GM23248 (cell line): ENCODE data around the gene SPINT1. TPM values are rescaled to one million over a fixed set of nuclear protein-coding genes. Genes with fewer than 3 reads are reported as not detected.

Experiments used
- DNase-seq: peaks from one replicate; pipeline ENCODE4 v3.0.0-alpha.2; 2015
- H2AFZ ChIP-seq: fragments of 200-600 bp; sonication (generic); 2 replicates; pipeline ENCODE4 v1.6.1; 2016; ENCODE audit warnings: antibody characterized with exemption
- H3F3A ChIP-seq: fragments of 200-600 bp; sonication (generic); 2 replicates; pipeline ENCODE4 v1.6.1; 2016; ENCODE audit warnings: mild to moderate bottlenecking, antibody characterized with exemption, mixed run types; ENCODE audit not compliant: insufficient read depth
- H3K27ac ChIP-seq: fragments of 200-600 bp; sonication (generic); 2 replicates; pipeline ENCODE4 v1.5.1; 2016; ENCODE audit warnings: mild to moderate bottlenecking
- H3K27me3 ChIP-seq: fragments of 200-600 bp; sonication (generic); replicated peaks from 2 replicates; pipeline ENCODE4 v1.6.1; 2016; ENCODE audit warnings: mild to moderate bottlenecking; ENCODE audit not compliant: insufficient read depth
- H3K36me3 ChIP-seq: fragments of 200-600 bp; sonication (generic); 2 replicates; pipeline ENCODE4 v1.6.1; 2016; ENCODE audit warnings: low read depth, mild to moderate bottlenecking
- H3K4me1 ChIP-seq: fragments of 200-600 bp; sonication (generic); 2 replicates; pipeline ENCODE4 v1.6.1; 2016; ENCODE audit warnings: mild to moderate bottlenecking; ENCODE audit not compliant: insufficient read depth
- H3K4me2 ChIP-seq: fragments of 200-600 bp; sonication (generic); one replicate; pipeline ENCODE4 v1.6.1; 2016; ENCODE audit warnings: mild to moderate bottlenecking; ENCODE audit not compliant: unreplicated experiment
- H3K4me3 ChIP-seq: fragments of 200-600 bp; sonication (generic); 2 replicates; pipeline ENCODE4 v1.5.1; 2016; ENCODE audit warnings: mild to moderate bottlenecking
- H3K79me2 ChIP-seq: fragments of 200-600 bp; sonication (generic); 2 replicates; pipeline ENCODE4 v1.6.1; 2016; ENCODE audit warnings: mild to moderate bottlenecking; ENCODE audit not compliant: insufficient read depth
- H3K9ac ChIP-seq: fragments of 200-600 bp; sonication (generic); 2 replicates; pipeline ENCODE4 v1.6.1; 2016; ENCODE audit warnings: mild to moderate bottlenecking
- H3K9me2 ChIP-seq: fragments of 200-600 bp; sonication (generic); 2 replicates; pipeline ENCODE4 v1.6.1; 2016; ENCODE audit warnings: mixed run types, mild to moderate bottlenecking, moderate library complexity; ENCODE audit not compliant: insufficient read depth
- H3K9me3 ChIP-seq: fragments of 200-600 bp; sonication (generic); one replicate; pipeline ENCODE4 v1.6.1; 2017; ENCODE audit warnings: low read depth
- H4K20me1 ChIP-seq: fragments of 200-600 bp; sonication (generic); 2 replicates; pipeline ENCODE4 v1.6.0; 2016; ENCODE audit not compliant: insufficient read depth
- EZH2 ChIP-seq: fragments of 200-600 bp; sonication (generic); IDR thresholded peaks from 2 replicates; pipeline ENCODE4 v1.6.1; 2018; ENCODE audit warnings: antibody characterized with exemption, mild to moderate bottlenecking; ENCODE audit not compliant: insufficient read depth, poor library complexity, severe bottlenecking
- EZH2phosphoT487 ChIP-seq: fragments of 200-600 bp; sonication (generic); IDR thresholded peaks from 2 replicates; pipeline ENCODE4 v1.6.1; 2018; ENCODE audit warnings: antibody characterized with exemption, moderate library complexity, mild to moderate bottlenecking, low read depth; ENCODE audit not compliant: insufficient read depth
- WGBS, 2 experiments: methylation state at CpG; one replicate each; pipeline ENCODE4 v1.1.6; 2015 to 2017; ENCODE audit warnings: low lambda C conversion rate in 2 of 2, low coverage in 1 of 2; ENCODE audit errors: missing lambda C conversion rate in 2 of 2; 5-methylcytosine and 5-hydroxymethylcytosine counted together
- in situ Hi-C: fragments of 300-500 bp; cut with MboI; formaldehyde crosslinking; loops from 2 replicates; pipeline ENCODE4 v1.15.0; 2020
- polyA plus RNA-seq: library from polyadenylated mRNA; unstranded; fragments of >200 nt; fragmentation: Nextera tagmentation; extraction: Ambion mirVana; gene quantifications from 2 replicates; pipeline ENCODE4 v1.2.1, GENCODE V29; 2016
- total RNA-seq: library from RNA; depleted of rRNA; stranded (reverse); fragments of >200 nt; shearing (Covaris generic); gene quantifications from 2 replicates; pipeline ENCODE4 v1.2.3, GENCODE V29; 2014

The SPINT1 gene
- total and polyA plus RNA-seq, 2 experiments from 2014 or later, result 0.19 to 7.8 TPM

GRCh38 chr15:40843261-40843884 lies 475 bp upstream of the SPINT1 start:
- no peaks in the 10 kb centered on the region for H3K36me3 ChIP-seq
- H3K9ac ChIP-seq, result no peak overlapping the region
- no peak overlapping the region for H3K4me3 ChIP-seq
- 22 to 26% methylated on average over 30 to 34 of the region's 34 CpGs for WGBS, 2 experiments
- H3F3A ChIP-seq, result no peaks in the 10 kb centered on the region
- no peak overlapping the region for H3K27ac ChIP-seq
- H3K4me1 ChIP-seq, result no peaks in the 10 kb centered on the region
- no peaks in the 10 kb centered on the region for H3K9me2 ChIP-seq
- H4K20me1 ChIP-seq, result no peaks in the 10 kb centered on the region
- DNase-seq, result no peak
- H3K27me3 ChIP-seq, result peaks cover 13% of the 10 kb centered on the region; the same call in 1 of the 2 replicates
- no peak for TF ChIP-seq EZH2
- no peak for TF ChIP-seq EZH2phosphoT487
- in situ Hi-C loops, result no loop called here
- H2AFZ ChIP-seq, result no peak overlapping the region
- H3K4me2 ChIP-seq, result no peak overlapping the region
- H3K9me3 ChIP-seq, result no peaks in the 10 kb centered on the region
- no peaks in the 10 kb centered on the region for H3K79me2 ChIP-seq

GRCh38 chr15:40844696-40845030 lies 815 bp downstream of the SPINT1 start:
- Histone ChIP-seq H2AFZ (peak overlapping the region; percentile 51), H3K27ac (no peak overlapping the region), H3K9me3 (no peaks in the 10 kb centered on the region), H3K4me2 (peak overlapping the region; percentile 30), H3K4me1 (no peaks in the 10 kb centered on the region), H3K27me3 (peaks cover 13% of the 10 kb centered on the region; the same call in 1 of the 2 replicates), H3K4me3 (peak overlapping the region; percentile 43), H3F3A (no peaks in the 10 kb centered on the region), H4K20me1 (no peaks in the 10 kb centered on the region), H3K79me2 (no peaks in the 10 kb centered on the region), H3K9me2 (no peaks in the 10 kb centered on the region), H3K36me3 (no peaks in the 10 kb centered on the region), H3K9ac (no peak overlapping the region)
- in situ Hi-C loops, result no loop called here
- TF ChIP-seq EZH2phosphoT487 (no peak), EZH2 (peak; percentile 29)
- WGBS, 2 experiments, result 2 to 3% methylated on average over 19 to 28 of the region's 28 CpGs
- peak; percentile 42 for DNase-seq

GRCh38 chr15:40845036-40845435 lies 1.2 kb downstream of the SPINT1 start:
- TF ChIP-seq EZH2 (no peak), EZH2phosphoT487 (no peak)
- no peaks in the 10 kb centered on the region for H3K9me2 ChIP-seq
- no peaks in the 10 kb centered on the region for H3F3A ChIP-seq
- H3K27ac ChIP-seq, result no peak overlapping the region
- peaks cover 13% of the 10 kb centered on the region; the same call in 1 of the 2 replicates for H3K27me3 ChIP-seq
- H3K4me1 ChIP-seq, result no peaks in the 10 kb centered on the region
- H3K4me2 ChIP-seq, result peak overlapping the region; percentile 30
- H3K79me2 ChIP-seq, result no peaks in the 10 kb centered on the region
- peak overlapping the region; percentile 43; the same call in 1 of the 2 replicates for H3K4me3 ChIP-seq
- no peak for DNase-seq
- H4K20me1 ChIP-seq, result no peaks in the 10 kb centered on the region
- in situ Hi-C loops, result no loop called here
- H3K36me3 ChIP-seq, result no peaks in the 10 kb centered on the region
- H2AFZ ChIP-seq, result peak overlapping the region; percentile 51
- 55 to 62% methylated on average over 10 to 12 of the region's 12 CpGs for WGBS, 2 experiments
- no peak overlapping the region for H3K9ac ChIP-seq
- no peaks in the 10 kb centered on the region for H3K9me3 ChIP-seq

GRCh38 chr15:40845511-40846284 lies 1.9 kb downstream of the SPINT1 start:
- Histone ChIP-seq H2AFZ (no peak overlapping the region), H3K27ac (no peak overlapping the region), H3K36me3 (no peaks in the 10 kb centered on the region), H3K4me2 (no peak overlapping the region), H4K20me1 (no peaks in the 10 kb centered on the region), H3K9me3 (no peaks in the 10 kb centered on the region), H3K4me1 (no peaks in the 10 kb centered on the region), H3F3A (no peaks in the 10 kb centered on the region), H3K9ac (no peak overlapping the region), H3K27me3 (peaks cover 13% of the 10 kb centered on the region; the same call in 1 of the 2 replicates), H3K4me3 (no peak overlapping the region), H3K79me2 (no peaks in the 10 kb centered on the region), H3K9me2 (no peaks in the 10 kb centered on the region)
- in situ Hi-C loops, result no loop called here
- TF ChIP-seq EZH2 (no peak), EZH2phosphoT487 (no peak)
- WGBS, 2 experiments, result 87% methylated on average over 8 of the region's 8 CpGs
- no peak for DNase-seq
